ENCODE measurements around the gene SPATA13.

The SPATA13 gene

DNA sequence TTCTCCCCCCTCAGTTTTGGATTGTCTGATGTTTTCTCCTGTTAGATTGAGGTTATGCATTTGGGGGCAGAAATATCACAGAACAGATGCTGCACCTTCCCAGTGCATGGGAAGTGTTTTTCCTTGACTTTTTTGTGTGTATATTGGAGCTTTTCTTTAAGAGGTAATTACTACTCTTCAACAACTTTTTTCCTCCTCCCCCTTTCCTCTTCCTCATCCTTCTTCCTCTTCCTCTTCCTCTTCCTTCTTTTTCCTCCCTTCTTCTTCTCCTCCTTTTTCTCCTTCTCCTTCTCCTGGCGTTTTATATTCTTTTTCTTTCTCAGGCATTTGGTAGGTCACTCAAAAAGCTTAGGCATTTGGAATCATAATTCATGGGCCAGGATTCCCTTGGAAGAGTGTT lies 18.1 kb upstream of the SPATA13 start:
- no peak for DNase-seq

DNA sequence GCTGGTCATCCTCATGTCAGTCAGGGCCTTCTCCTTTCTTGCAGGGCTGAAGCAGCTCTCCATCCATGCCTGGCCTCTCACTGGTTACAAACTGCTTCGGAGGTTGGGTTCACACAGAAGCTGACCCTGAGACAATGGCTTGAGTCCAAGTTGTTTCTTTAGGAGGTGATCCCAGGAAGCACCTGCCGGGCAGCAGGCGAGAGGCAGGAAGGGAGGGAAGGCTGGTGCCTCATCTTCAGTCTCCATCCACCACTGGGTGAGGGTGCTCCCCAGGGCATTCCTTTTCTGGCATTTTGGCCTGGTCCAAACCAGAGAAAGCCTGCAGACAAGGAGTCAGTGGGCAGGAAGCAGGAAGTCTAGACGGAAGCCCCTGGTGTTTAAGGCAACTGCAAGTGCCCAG lies 17.6 kb upstream of the SPATA13 start:
- no peak for DNase-seq

DNA sequence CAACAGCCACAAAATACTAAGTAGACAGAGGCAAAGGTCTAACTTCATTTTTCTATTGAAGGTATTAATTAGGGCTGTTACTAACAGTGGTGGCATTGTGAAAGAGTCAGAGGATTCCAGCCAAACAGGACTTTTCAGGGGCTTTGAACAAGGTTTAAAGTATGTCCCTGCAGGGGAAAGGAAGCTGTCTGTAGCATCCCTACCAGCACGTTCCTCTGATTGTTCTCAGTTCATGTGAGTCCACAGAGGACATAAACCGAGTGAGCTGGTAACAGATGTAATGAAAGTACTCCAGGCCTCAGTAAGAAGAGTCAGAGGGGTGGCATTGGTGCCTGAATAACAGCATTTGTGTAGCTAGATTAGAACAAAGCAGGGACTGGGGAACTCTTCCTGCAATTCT lies 15.3 kb upstream of the SPATA13 start:
- DNase-seq = no peak

DNA sequence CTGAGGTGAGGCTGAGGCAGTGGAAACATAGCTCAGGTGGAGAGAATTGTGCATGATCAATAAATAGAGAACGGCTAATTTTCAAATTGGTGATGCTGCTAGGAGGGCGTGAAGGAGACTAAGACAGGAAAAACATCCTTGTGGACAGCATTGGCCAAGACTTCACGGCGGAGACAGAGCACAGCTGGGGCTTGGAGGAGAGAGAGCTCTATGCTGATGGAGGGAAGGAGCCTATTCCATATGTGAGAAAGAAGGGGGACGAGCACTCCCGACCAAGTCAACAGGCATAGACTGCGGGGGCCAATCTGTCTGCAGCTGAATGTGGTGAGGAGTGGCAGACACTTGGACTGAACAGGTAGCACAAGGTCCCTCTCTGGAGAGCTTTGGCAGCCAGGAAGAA lies 14.8 kb upstream of the SPATA13 start:
- DNase-seq = no peak

DNA sequence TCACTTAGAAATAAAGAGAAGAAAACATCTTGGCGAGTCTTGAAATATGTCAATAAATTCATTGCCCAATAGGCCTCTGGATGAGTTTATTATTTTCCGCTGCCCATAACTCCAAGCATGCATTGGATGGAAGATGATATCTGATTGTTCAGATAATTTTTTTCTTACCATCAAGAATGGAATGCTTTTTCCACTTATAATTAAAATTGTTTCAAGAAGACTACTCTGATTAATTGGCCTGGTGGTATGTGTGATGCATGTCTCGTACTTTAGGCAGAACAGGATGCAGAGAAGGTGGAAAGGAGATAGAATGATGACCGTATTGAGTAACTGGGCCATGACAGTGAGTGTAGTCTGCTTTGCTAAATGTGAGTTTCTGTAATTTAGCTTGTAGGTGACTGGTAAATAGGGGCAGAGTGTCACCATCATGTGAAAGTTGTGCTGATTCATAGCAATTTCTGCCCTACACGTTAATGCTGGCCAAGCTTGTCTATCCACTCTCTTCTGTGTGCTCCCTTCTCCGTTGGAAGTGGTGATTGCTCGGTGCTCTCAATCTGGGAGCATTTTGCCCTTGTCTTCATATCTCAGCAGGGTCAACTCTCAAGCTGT lies 13.5 kb upstream of the SPATA13 start:
- DNase-seq = no peak

DNA sequence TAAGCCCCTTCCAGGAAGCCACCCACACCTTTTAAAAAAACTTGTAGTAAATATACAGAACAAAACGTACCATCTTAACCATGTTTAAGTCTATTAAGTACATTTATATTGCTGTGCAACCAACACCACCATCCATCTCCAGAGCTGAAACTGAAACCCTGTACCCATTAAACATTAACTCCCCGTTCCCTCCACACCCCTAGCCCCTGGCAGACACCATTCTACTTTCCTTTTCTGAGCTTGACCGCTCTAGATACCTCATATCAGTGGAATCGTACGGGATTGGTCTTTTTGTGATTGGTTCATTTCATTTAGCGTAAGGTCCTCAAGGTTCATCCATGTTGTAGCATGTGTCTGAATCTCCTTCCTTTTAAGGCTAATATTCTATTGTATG lies 13.0 kb upstream of the SPATA13 start:
- DNase-seq = no peak

DNA sequence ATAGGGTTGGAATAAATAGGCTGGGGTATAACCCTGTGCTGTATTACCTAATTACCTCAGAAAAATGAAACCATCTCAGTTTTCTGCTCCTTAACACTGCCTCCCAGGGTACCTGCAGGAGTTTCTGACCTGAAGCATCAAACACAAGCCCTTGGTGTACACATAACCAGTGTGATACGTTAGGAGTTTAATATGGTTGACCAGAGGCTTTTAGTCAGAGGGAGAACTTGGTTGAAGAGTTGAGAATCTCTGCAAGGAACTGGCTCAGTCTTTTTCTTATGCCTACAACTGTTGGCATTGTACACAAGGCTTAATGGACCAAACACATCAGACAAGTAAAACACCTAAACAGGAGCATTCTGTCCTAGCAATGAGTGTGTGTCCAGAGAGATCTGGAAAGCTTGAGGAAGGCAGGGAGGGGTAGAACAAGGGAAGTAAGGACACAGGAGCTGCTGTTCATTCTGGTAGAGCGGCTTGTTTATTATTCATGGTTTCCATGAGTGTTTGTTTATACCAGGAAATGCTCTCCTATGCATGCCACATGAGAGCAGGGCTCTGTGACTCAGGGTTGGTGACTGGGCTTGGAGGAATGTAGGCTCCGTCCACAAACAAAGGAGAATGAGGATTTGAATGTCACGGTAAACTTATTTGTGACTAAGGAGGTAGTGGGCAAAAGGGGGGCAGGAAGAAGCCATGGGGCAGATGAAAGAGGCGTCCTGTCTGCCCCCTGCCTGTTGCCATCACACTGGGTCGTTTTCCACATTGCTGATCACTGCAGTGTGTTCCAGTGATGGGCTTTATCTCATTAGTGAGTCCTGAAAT lies 11.9 kb upstream of the SPATA13 start:
- DNase-seq = no peak

DNA sequence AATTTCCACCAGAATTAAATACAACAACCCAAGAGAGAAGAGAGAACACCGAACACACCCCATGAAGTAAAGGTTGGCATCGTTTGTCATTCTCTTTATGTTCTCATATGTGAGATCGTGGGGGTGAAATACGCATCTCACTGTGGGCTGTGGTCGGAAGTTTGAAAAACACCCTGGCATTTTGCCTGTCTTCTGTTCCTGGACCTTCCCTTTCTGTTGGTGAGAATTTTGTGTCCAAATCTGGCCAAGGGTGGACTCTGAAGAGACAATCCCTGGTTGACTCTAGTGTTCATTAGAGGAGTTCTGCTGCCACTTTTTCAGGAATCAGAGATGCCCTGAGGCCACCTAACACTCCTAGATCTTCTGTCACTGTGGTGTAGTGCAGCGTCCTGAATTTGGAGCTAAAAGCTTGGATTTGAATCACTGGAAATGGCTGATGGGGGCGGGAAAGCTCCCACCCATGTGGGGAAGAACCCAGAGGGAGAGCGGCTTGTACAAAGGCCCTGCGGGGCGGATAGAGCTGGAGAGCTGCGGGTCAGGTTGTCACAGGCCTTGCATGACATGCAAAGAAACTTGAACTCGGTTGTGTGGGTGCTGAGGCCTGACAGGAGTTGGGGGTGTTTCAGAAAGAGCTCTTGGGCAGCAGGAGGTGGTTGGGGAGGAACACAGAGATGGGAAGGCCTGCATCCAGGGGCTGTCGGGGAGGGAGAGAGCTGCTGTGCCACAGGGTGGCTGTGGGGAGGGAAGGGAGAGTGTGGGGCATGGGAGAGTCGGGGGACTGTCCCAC lies 11.1 kb upstream of the SPATA13 start:
- DNase-seq = no peak

DNA sequence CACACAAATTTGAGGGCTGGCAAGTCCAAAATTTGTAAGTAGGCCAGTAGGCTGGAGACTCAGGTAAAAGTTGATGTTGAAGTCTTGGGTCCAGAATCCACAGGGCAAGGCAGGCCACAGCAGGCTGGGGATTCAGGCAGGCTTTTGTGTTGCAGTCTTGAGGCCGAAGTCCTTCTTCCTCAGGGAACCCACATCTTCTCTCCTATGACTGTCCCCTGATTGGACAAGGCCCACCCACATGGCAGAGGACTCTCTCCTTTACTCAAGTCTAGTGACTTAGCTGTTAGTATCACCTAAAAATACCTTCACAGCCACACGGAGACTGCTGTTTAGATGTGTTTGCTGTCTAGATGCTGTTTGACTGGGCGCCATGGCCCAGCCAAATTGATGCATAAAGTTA lies 9.9 kb upstream of the SPATA13 start:
- no peak for DNase-seq

DNA sequence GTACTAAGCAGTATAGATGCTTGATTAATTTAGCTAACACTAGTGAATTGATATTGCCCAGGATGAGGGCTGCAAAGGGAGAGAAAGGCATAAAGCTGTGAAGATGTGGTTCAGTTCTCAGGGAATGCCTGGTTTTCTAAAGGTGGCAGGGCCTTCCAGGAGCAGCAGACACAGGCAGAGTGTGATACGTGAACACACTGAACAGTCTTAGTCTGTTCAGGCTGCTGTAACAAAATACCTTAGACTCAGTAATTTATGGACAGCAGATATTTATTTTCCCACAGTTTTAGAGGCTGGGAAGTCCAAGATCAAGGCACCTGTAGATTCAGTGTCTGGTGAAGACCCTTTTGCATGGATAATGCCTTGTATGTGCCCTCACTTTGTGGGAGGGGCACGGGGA lies 8.7 kb upstream of the SPATA13 start:
- DNase-seq = no peak

DNA sequence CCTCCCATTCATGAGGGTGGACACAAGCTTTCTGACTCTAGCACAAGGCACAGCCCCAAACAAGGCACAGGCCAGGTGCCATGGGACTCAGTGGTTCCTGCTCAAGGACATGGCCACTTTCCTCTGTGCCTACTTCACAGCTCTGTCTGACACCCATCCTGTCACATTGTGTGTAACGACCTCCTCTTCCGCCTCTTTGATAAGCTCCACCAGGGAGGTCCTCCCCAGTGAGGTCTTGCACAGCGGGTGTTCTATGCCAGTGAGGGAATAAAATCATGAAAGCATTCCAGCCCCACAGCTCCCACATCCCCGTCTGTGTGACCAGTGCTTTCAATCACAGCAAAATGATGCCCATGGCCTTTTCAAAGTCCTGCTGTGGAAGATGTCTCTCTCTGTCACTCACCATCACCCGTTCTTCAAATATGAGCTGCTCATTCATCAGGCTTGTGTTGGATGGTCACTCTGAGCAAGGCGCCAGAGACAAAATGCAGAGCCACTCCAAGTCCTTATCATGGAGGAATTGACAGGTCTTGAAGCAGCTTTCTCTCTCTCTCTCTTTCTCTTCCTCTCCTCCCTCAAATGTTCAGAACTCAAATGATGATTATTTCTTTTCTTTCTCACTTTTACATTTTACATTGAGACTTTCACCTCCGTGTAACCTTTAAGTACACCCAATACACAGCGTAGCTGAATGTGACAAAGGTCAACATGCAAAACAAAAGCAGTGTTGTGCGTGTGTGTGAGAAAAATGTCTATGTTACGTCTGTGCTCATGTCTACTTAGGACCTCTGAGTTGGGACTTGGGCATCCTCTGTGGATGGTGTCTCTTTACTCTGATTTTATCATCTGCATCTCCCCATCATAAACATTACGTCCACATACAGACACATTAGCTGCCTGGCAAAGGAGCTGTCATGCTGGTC lies 8.0 kb upstream of the SPATA13 start:
- DNase-seq = no peak

DNA sequence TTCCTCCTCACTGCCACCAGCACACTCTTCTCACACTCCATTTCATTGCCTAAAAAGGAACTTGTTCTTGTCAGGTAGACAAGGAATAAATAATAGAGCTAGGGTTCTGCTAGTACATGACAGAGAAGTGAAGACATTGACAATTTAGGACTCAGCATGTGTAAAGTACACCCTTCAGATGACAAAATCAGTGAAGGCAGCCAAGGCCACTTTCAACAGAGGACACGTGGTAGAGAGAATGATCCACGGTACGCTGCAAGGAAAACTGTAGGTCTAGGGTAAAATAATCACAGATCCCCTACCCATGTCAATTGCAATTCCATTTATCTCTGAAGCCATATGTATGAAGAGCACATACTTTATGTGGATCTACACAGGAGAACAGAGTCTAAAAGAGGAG lies 7.2 kb upstream of the SPATA13 start:
- no peak for DNase-seq

DNA sequence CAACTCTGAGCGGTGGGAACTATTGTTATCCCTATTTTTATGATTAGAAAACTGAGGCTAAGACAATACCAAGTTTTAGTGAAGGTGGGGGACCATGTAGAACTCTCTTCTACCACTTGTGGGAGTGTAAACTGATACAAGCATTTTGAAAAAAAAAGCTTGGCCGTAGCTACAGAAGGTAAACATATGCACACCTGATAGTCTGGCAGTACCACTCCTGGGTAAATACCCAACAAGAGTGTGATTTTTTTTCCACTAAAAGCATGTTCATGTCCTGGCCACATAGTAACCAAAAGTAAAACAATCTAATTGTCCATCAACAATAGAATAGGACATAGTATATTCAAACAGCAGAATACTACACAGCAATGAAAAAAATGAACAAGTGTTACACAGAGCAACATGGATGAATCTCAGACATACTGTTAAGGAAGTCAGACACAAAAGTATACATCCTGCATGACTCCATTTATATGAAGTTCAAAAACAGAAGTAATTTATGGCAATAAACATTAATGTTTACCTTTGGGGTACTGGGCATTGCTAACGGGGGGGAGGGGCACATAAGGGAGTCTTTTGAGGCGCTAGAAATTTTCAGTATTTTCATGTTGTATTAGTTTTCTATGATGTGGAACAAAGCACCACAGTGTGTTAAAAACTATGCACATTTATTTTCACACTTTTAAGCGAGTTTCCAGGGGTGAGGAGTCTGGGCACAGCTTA lies 6.4 kb upstream of the SPATA13 start:
- DNase-seq = no peak

DNA sequence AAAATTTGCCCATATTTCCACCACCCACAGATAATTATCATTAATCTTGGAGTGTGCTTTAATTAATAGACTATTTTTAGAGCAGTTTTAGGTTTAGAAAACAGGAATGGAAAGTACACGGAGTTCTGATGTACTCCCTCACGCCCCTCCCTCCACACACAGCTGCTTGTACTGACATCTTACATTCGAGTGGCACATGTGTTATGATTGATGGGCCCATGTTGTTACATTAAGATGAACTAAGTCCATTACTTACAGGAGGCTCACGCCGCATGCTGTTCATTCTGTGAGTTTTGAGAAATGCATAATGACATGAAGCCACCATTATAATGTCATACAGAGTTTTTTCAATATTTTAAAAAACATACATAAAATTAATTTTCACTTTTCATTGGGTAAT lies 1.2 kb upstream of the SPATA13 start:
- DNase-seq = no peak

DNA sequence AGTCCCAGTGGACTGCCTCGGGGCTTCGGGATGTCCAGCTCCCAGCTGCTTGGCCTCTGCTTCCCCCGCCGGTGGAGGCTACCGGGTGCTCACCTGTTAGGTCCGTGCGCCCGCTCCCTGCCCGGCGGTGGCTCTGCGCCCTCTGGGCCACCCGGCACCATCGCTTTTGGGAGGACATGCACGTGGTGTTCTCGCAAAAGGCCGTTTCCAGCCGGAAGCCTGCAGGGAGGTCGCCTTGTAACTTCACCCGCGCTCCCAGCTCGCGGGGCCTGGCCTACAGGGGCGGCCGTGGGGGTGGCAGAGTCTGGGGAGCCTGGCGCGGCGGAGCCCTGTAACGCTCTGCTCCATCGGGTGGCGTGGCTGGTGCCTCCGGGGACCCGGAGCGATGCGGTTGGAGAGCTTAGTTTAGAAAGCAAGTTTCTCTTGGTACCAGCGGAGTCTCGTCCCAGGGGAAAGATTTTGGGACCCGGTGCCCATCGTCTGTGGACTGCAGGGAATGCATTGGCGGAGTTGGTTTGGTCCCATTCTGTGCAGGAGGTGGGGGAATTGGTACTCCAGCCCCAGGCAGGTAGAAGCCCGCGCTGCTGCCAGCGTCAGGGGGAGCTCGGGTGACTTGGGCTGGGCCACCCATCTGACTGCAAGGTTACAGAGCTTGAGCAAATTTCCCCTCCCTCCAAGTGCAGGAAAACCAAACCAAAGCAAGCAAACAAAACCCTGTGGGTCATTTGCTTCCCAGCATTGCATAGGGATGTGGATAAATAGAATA lies 673 bp downstream of the SPATA13 start:
- DNase-seq = no peak

DNA sequence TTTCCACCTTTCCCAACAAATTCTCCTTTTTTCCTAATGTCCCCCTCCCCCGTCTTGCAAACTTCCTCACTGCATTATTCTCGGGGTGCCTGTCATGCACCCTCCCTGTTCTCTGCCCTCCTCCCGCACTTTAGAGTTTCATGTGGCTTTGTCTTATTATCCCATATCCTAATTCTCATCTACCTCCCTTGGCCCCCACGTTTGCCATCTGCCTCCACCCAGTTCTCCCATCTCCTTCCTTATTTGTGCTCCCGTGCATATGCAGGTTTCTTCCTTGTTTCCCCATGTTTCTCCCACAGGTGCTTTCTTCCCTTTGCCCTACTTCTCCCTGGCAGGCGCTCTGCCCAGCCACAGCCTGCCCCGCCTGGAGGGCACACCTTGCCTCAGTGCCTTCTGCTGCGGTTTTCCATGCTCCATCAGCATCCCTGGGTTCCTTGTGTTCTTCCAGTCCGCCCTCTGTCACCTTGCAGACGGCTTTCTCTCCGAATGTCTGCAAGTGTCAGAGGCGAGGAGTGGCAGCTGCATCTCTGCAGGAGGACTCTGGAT lies 1.5 kb downstream of the SPATA13 start:
- no peak for DNase-seq

DNA sequence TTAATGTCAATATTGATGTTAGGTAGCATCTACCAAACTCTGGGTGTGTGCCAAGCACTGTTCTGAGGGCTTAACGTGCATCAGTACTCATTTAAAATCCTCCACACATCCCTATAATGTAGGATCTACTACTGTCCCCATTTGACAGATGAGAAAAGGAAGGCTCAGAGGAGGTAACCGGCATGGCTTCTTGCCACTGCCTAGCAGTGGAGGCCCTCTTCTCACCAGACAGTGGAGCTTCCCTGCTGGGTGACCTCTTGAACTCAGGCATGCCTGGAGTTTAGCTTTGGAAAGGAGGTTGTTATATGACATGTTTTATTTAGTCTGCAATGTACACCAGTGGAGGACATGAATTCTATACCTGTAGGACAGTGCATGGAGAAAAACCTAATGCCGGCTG lies 2.1 kb downstream of the SPATA13 start:
- no peak for DNase-seq

DNA sequence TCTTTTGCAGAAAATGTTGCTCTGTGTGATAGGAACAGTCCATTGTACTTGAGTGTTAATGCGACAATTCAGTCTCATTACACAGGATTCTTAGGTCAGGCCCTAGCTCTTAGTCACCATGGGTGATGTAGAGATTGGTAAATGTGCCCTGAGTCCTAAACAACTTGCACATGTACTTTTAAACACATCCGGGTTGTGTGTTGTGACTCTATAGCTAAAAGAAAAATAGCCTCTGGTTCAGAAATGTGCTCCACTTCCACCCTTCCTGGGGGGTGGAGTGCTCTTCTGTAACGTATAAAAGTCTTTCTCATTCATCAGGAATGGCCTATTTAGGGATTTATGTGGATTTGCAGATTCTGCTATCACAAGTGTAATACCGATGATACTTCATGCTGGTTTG lies 5.2 kb downstream of the SPATA13 start:
- no peak for DNase-seq

DNA sequence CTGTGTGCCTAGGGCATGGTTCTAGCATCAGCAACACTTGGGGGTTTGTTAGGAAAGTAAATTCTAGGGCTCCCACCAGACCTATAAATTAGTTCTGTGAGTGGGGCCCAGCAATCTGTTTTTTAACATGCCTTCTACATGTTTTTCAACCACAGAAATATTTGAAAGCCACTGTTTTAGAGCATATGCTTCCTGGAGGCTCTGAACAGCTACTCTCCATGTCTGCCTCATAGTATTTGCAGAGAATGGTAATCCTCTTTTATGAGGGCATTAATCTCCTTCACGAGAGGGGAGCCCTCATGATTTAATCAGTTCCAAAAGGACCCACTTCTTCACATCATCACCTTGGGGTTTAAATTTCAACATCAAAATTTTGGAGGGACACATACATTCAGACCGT lies 6.0 kb downstream of the SPATA13 start:
- DNase-seq = no peak

DNA sequence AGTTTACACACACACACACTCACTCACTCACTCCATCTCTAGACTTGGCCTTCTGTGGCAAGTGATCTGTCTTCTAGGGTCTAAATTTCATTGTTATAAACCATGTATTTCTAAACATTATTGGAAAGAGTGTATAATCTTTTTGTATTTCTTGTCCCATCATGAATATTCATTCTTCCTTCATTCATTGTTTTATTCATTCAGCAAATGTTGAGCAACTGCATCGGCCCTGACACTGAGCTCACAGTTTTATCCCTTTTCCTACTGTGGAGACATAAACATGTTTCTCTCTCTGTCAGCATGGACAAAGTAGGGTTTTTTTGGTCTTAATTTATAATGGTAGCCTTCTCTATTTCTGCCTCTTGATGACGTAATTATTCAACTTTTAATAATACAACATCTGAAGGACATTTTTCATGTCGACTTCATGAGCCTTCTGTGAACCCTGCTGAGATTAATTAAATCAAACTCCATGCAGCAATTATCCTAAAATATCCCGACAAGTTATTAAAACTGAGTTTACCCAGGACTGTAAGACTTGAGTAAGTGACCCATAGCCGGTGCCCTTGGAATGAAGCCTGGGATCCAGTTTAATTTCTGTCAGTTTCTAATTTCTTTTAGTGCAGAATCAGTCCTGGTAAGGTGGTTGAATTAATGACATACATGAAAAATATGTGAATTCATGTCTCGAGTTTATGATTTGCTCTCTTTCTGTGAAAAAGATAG lies 7.3 kb downstream of the SPATA13 start:
- no peak for DNase-seq

DNA sequence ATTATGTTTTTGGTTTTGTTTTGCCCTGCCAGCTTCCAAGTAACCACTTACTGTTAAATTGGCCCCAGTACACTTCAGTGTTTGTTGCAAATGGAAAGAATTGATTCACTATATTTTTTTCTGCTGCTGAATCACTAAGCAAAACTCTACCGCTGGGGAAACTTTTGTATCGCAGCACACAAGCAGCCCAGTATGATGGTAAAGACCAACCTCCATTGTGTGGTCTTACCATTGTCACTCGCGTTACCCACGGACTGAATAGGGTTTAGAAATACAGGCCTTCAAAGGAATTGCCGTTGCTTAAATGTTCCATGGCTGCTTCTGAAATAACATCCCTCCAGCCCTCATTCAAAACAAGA lies 7.9 kb downstream of the SPATA13 start:
- DNase-seq = no peak

Measured in NCI-H446 treated with DMSO at 0.1 percent for 48 hours (cell line).